ENCODE results near the gene WDR3.

Gene WDR3

DNA sequence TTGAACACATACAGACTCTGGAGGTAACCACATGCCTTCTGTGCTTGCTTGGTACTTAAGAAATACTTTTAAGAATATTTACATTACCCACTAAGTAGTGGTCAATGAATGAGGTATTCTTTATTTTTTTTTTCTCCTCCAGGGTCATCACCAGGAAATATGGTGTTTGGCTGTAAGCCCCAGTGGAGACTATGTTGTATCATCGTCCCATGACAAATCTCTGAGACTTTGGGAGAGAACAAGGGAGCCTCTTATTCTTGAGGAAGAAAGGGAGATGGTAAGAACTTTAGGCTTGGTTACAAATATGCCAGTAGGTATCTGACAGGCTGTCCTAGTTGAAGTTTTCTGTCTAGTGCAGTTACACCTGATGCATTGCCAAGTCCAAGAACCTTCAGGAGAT is 22.8 kb downstream of the WDR3 start:
- DNase-seq (ENCODE audit: low spot score), result no peak

DNA sequence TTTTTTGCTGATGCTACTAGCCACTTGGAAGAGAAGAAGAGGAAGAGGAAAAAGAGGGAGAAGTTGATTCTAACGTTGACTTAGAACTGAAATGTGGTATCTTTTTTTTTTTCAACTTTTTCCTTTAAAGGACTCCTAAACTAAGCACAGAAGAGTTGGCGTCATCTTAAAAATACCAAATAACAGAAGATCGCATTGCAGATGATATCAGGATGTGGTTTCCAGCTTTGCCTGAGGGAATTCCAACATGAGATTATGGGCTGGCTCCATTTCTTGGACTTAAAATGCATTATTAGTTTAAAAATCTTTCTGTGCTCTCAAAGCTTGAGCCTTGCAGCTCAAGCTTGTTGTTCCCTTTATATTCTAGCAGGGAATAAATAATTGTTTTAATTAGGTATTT is 29.8 kb downstream of the WDR3 start:
- no peak for DNase-seq (ENCODE audit: low spot score)

DNA sequence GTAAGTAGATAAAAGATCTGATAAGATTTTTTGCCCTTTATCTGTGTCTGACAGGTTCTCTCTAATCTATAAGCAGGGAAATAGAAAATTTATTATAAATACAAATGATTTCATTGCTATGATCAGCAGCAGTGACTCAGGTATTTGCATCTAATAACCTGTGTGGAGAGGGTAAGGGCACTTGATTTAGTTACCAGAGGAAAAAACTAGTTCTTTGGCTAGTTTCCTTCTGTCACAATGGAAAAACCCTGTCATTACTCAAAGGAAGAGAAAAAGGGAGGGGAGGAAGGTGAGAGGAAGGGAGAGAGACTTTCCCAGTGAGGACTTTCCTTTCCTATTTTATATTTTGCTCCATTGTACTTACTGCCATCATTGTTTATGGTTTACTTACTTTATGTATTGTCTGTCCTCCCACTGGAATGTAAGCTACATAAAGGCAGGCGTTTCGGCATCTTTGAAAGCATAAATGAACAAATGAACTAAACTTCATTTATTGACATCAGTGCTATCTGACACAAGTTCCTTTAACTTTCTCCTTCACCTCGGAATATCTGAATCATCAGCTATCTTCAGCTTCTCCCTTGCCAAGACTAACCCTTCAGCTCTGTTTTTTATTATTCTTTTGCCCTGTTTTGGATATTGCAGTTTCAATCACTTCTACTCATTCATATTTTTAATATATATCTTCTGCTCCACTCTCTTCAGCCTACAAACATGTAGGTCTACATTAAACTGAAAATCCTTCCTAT is 34.9 kb downstream of the WDR3 start:
- no peak for DNase-seq (ENCODE audit: low spot score)

DNA sequence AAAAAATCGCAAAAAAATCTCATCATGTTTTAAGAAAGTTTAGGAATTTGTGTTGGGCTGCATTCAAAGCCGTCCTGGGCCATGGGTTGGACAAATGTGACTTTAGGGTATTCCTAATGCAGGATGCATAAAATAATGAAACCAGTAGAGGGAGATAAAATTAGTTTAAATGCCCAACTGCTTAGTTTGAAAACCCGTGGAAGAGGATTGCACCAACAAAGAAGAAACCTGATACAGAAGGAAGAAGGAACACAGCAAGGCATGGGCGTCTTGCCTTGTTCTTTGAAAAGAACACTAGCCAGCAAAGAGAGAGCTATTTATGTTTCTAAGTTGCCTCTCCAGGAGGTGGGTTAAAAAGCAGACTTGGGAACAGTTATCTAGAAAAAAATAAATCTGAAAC is 37.9 kb downstream of the WDR3 start:
- peak; percentile 46 for DNase-seq (ENCODE audit: low spot score)

DNA sequence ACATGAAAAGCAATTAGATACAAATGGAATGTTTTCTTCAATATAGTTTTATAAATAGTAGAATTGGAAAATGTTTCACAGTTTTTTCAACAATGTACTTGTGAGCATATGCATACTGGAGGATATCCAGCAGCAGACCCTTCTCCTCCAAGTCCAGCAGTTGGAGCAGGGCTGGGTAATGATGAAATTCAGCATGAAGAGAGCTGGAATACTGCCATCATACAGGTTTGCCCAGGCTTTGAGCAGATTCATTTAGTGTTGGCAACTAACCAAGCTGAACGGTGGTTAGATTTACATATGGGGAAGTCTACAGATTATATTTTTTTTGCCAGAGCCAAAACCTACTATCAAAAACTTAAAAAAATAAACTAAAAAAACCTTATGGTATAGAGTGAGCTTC is 38.3 kb downstream of the WDR3 start:
- DNase-seq (ENCODE audit: low spot score), result no peak

DNA sequence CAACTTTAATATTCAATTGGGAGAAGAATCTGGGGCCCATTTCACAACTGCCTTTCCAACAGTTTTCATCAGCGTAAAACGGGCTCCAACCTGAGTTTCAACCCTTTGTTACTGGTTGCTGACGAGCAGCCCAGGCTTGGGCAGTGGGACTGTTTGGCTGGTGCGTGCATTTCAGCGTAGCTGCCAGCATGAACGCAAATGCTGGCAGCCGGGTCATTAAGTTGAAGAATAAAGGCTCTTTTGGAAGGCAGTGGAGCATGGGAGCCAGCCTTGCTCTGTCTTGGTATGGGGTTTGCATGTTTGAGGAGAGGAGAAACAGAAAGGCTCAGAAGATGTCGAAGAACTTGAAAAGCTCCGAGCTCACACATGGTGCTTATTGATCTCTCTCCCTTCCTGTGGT is 40.7 kb downstream of the WDR3 start:
- DNase-seq (ENCODE audit: low spot score), result no peak

DNA sequence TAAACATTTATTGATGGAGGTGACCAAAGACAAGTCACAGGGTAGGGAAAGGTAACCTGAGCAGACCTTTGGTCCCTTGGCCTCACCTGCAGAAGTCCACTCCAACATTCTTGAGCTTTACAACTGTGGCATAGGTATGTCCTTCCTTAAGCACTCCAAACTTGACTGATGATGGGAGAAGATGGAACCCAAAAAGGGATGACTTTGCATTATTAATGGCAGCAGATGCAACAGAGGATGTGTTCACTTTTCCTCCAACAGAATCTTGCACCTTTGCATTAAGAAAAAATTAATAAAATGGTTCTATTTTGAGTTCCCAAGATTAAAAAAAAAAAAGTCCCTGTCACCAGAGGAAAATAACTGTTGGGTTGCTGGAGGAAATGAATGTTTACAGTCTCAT is 42.2 kb downstream of the WDR3 start:
- no peak for DNase-seq (ENCODE audit: low spot score)

DNA sequence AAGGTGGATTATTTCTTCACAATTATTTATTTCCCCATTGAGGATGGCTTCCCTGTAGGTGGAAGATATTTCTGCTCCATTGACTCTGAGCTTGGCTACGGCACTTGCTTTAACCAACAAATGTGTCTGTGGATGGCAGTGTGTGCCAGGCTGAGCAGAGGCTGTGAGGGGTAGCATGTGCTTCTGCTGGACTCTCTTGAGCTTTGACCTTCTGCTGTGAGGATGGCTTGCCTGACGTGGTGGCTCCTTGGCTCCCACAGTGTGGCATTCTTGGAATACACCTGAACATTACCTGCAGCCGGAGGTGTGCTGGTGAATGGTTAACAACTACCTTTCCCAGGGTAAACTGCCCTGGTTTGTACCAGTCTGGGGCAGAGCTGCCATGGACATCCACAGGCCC is 46.8 kb downstream of the WDR3 start:
- no peak for DNase-seq (ENCODE audit: low spot score)

DNA sequence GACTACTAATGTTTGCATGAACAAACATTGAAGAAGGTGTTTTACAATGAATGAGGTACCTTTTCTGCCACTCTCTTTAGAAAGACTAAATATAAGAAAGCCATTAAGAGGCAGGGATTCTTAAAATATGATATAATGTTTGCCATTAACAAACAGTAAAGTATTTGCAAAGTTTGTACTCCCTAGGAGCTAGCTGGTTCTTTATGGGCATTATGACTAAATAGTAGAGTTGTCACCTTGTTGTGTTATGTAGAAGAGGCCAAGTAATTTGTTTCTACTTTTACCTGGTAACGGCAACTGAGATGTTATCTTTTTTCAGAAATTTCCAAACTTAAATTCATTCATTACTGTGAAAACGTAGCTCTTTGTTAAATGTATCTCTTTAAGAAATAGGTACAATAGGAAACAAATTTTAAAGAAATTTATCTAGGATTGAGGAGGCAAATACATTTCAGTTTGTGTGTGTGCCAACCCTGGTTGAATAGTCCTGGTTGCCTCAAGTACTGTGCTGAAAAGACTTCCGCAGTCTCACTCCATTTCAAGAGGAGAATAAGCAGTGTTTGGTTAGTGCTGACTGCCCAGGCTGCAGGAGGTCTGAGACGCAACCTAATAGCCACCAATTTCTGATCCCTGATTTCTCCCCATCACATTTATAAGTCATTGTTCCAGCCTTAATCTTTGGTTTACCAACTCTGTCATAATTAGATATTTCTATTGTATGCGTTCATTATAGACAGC is 52.1 kb downstream of the WDR3 start:
- DNase-seq (ENCODE audit: low spot score), result no peak

DNA sequence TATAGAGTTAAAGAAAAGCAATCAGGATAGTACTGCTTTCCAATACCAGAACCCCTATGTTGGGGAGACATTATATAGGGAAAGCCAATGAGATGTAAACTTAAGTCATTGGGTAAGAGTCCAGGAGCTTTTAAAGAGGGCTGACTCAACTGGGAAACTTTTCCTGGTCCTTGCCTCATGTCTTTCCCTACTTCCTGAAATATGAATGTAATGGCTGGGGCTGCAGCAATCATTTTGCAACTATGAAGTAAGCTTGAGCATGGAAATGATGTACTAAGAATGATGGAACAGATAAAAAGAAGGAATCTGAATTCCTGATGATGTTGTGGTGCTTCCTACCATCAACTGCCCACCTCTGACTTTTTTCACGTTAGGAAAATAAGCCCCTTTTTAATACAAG is 55.7 kb downstream of the WDR3 start:
- DNase-seq (ENCODE audit: low spot score), result no peak

DNA sequence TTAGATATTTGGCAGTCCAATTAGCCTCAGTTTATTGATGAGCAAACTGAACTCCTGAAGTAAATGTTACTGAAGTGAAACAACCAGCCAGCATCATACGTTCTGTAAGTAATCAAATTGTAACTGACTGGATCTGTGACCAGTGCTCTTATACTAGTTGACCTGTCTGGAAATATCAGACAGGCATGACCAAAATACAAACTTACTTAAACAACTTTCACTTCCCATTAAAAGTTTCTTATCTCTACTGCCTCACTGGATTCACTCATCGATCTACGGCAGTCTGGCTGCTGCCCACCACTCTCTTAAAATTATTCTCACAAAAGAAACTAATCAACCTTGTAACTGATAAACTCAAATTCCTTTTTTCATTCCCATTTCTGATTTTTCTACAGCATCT is 56.4 kb downstream of the WDR3 start:
- no peak for DNase-seq (ENCODE audit: low spot score)

DNA sequence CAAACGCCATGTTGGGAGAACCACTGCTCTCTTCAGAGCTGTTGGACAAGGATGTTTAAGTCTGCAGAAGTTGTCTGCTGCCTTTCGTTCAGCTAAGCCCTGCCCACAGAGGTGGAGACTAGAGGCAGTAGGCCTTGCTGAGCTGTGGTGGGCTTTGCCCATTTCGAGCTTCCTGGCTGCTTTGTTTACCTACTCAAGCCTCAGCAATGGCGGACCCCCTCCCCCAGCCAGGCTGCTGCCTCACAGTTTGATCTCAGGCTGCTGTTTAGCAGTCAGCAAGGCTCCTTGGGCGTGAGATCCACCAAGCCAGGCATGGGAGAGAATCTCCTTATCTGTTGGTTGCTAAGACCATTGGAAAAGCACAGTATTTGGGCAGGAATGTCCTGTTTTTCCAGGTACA is 74.8 kb downstream of the WDR3 start:
- no peak for DNase-seq (ENCODE audit: low spot score)

DNA sequence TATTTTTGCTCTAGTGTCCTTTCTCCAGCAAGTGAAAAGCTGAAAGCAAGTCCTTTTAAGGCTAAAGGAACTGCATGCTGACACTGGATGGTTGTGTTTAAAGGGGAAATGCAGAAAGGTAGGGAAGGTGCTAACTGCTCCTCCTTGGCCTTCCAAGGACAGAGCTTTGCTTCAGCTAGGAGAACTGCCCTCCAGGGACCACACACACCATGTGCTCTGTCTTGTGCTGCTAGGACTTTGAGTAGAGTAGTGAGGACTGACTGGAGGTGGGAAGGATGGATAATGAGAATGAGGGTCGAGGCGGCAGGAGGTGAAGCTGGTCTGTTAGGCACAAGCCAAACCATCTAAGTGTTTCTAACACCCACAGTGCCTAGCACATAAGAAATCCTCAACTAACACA is 77.9 kb downstream of the WDR3 start:
- DNase-seq (ENCODE audit: low spot score), result no peak

DNA sequence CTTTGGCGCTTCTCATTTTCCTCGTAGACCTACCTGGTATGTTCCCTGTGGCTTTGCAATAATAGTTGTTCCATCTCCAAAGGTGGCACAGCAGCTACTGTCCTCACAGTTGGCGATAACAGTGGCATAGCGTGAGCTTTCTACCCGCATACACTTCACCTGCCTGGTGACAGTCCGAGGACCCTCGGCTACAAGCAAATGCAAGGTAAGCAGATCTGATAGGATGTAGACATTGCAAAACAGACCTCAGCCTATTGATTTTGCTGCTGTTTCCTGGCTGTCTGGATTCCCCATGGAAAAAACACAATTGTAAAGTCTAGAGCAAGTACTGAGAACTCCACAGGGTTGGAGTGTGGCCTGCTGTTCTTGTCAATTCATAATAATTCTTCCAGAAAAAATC is 78.5 kb downstream of the WDR3 start:
- no peak for DNase-seq (ENCODE audit: low spot score)

DNA sequence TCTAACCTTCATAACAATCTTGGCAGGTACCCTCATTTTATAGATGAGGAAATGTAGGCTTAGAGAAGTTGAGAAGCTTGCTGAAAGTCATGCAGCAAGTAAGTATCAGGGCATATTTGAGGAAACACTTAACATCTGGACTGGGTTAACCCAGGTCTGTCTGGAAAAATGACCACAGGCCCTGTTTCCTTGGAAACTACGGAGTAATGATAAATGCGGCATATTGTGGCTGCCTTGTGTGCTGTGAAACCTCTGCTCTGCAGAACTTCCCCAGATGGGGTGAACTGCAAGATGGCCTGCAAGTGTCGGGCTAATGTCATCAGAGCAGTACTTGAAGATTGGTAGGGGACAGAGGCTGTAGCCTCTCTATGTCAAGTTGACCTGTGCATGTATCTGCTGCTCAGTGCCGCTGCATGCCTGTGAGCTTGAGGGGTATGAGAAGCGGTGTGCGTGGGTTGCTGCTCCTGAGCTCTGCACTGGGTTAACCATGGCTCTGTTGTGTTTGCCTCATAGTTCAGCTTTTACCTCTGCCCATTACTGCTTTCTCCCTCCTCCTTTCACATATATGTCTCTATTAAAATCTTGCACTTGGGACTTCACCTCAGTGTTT is 83.1 kb downstream of the WDR3 start:
- peak; percentile 17 for DNase-seq (ENCODE audit: low spot score)

DNA sequence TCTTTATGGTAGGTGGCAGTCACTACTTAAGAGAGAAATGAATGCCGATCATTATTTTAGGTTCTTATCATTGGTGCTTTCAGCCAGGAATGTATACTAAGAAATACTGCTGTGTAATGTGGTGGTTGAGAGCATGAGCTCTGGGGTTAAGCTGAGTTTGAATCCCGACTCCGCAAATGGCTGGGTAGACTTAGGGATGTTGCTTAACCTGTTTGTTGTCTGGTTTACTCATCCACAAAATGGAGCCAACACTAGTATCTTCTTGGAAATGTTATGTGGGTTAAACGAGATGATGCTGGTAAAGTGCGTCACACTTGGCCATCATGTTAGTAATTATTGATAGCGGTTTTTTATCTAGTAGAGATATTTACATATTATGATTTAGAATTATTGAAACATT is 83.8 kb downstream of the WDR3 start:
- DNase-seq (ENCODE audit: low spot score), result no peak

DNA sequence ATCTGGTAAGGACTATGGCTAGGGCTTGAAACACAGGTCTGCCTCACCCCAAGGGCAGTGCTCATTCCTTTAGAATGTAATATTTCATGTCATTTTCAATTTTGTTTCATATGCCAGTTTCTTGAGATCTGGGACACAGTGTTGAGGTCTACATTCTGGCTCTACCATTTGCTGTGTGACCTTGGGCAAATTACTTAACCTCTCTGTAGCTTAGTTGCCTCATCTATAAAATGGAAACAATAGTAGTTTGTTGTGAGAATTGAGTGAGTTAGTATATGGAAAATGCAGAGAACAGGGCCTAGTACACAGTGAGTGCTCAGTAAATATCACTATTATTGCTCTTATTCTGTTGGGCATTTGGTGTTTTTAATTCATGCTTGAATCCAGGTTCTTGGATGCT is 84.4 kb downstream of the WDR3 start:
- no peak for DNase-seq (ENCODE audit: low spot score)

Data from AG08395 (cell line).